Measurements from ENCODE around the gene BRD3OS. TPM values are rescaled to one million over a fixed set of nuclear protein-coding genes. Genes with fewer than 3 reads are reported as not detected.

Gene BRD3OS
- total and polyA plus RNA-seq, 12 donors: 14.7 to 70.6 (median 22.0) TPM

GRCh38 chr9:133990366-133991213 is 34.7 kb upstream of the BRD3OS start:
- no peaks in the 10 kb centered on the region for H3K36me3 ChIP-seq (replicated peaks in 1 of 2)
- H3K9me3 ChIP-seq (replicated peaks in 1 of 3): no peaks in the 10 kb centered on the region
- peak; percentile 73 to 86 (median 83) for DNase-seq
- WGBS, 4 donors: 14 to 26% (median 19%) methylated on average over 7 to 31 of the region's 31 CpGs
- intact Hi-C loops (cut with DNase I): no loop called here
- peak overlapping the region; percentile 84 to 99 (median 96) for H3K27ac ChIP-seq
- peaks cover 15 to 23% of the 10 kb centered on the region in 2 donors for H3K4me1 ChIP-seq (replicated peaks in 1 of 2)
- no peaks in the 10 kb centered on the region for H3K27me3 ChIP-seq
- TF ChIP-seq POLR2A (IDR thresholded peaks at IDR 0.05): peak; percentile 47 to 64
- no peak for TF ChIP-seq CTCF (IDR thresholded peaks at IDR 0.05)
- peak overlapping the region in 3 of 4 donors; percentile 32 to 91 (median 73) for H3K4me3 ChIP-seq

GRCh38 chr9:133991214-133991921 is 33.9 kb upstream of the BRD3OS start:
- H3K4me3 ChIP-seq: peak overlapping the region in 3 of 4 donors; percentile 32 to 91 (median 73)
- 0 to 1% (median 0%) methylated on average over 7 to 78 of the region's 82 CpGs for WGBS, 4 donors
- peaks cover 15 to 23% of the 10 kb centered on the region in 2 donors for H3K4me1 ChIP-seq (replicated peaks in 1 of 2)
- no peak for TF ChIP-seq POLR2A (IDR thresholded peaks at IDR 0.05)
- TF ChIP-seq CTCF (IDR thresholded peaks at IDR 0.05): no peak
- no peaks in the 10 kb centered on the region for H3K9me3 ChIP-seq (replicated peaks in 1 of 3)
- H3K27ac ChIP-seq: peak overlapping the region; percentile 84 to 99 (median 96)
- H3K36me3 ChIP-seq (replicated peaks in 1 of 2): no peaks in the 10 kb centered on the region
- H3K27me3 ChIP-seq: no peaks in the 10 kb centered on the region
- intact Hi-C loops (cut with DNase I): no loop called here
- DNase-seq: peak in 5 of 7 donors; percentile 43 to 77 (median 49)

- H3K27me3 ChIP-seq: no peaks in the 10 kb centered on the region
- H3K4me1 ChIP-seq (replicated peaks in 1 of 2): peaks cover 15 to 23% of the 10 kb centered on the region in 2 donors
- DNase-seq: peak; percentile 74 to 85 (median 78)
- WGBS, 4 donors: 0 to 2% (median 1%) methylated on average over 24 to 119 of the region's 124 CpGs; no CpG with 5 or more reads in 1 of the 4 donors
- no peaks in the 10 kb centered on the region for H3K9me3 ChIP-seq (replicated peaks in 1 of 3)
- peak; percentile 26 to 33 for TF ChIP-seq POLR2A (IDR thresholded peaks at IDR 0.05)
- TF ChIP-seq CTCF (IDR thresholded peaks at IDR 0.05): no peak
- no peaks in the 10 kb centered on the region for H3K36me3 ChIP-seq (replicated peaks in 1 of 2)
- intact Hi-C loops (cut with DNase I): no loop called here
- H3K4me3 ChIP-seq: peak within 1 kb of the TSS; percentile 49 to 96 (median 82)
- H3K27ac ChIP-seq: peak within 1 kb of the TSS; percentile 96 to 99 (median 96)
Observed at GRCh38 chr9:133991964-133992779, 33.1 kb upstream of the BRD3OS start, which contains the start of gene VAV2. TSS of gene VAV2 (minus strand) at chr9:133992324. CDS start at chr9:133992278, 46 bp downstream.

All from adrenal gland (tissue), 12 donors.